GM12878 (cell line): ENCODE results near the gene SYPL2. TPM values are rescaled to one million over a fixed set of nuclear protein-coding genes. Genes with fewer than 3 reads are reported as not detected.

Source experiments
- ATAC-seq: fragments of 200-7000 bp; cut with Tn5 transposase; 3 replicates; pipeline ENCODE4 v1.9.1; 2020; ENCODE audit warnings: mild to moderate bottlenecking, moderate library complexity
- BruUV-seq: library from RNA; stranded (reverse); fragments of 400-500 nt; replicated peaks from 2 replicates; lab custom pipeline; 2021; lab: Mats Ljungman, UMichigan
- CTCF ChIA-PET: fragments of 300-600 bp; sonication (Branson Sonifier 250); formaldehyde crosslinking; extraction: SDS; loops from one replicate; lab custom pipeline; 2021; ENCODE audit warnings: inconsistent platforms; lab: Yijun Ruan, JAX
- POLR2A ChIA-PET: fragments of 350-600 bp; formaldehyde crosslinking; extraction: SDS; loops from one replicate; lab custom pipeline; 2021; ENCODE audit warnings: inconsistent platforms; lab: Charles Lee
- RAD21 ChIA-PET: fragments of 300-600 bp; sonication (Branson Sonifier 250); formaldehyde crosslinking; loops from one replicate; lab custom pipeline; 2023; ENCODE audit warnings: antibody characterized with exemption; ENCODE audit not compliant: unreplicated experiment; lab: Charles Lee
- SMC1A ChIA-PET: fragments of 300-600 bp; sonication (Branson Sonifier 250); formaldehyde crosslinking; loops from one replicate; lab custom pipeline; 2023; ENCODE audit not compliant: unreplicated experiment, uncharacterized antibody; lab: Charles Lee
- DNase-seq: peaks from one replicate; pipeline ENCODE4 v3.0.0-alpha.2; 2011; ENCODE audit warnings: low read depth, low spot score
- FAIRE-seq: peaks from 3 replicates; lab custom pipeline; 2011; peaks lifted over from hg19 to GRCh38; lab: Jason Lieb, UNC
- H2AFZ ChIP-seq: 2 replicates; pipeline ENCODE4 v1.6.0; 2011; ENCODE audit warnings: low read depth, low read length, control low read depth; ENCODE audit not compliant: control insufficient read depth
- H3K27ac ChIP-seq: 2 replicates; pipeline ENCODE4 v1.5.1; 2011; ENCODE audit warnings: control low read depth; ENCODE audit not compliant: control insufficient read depth, insufficient read depth
- H3K27me3 ChIP-seq, 2 experiments: replicated peaks in 1 of 2; 2 replicates each; pipeline versions ENCODE4 v1.6.0 to v1.6.1; 2011; ENCODE audit warnings: low read length in 1 of 2; ENCODE audit not compliant: control insufficient read depth in 2 of 2, insufficient read depth in 2 of 2
- H3K36me3 ChIP-seq, 2 experiments: 2 replicates each; pipeline ENCODE4 v1.5.1; 2011; ENCODE audit warnings: low read length in 1 of 2; ENCODE audit not compliant: control insufficient read depth in 2 of 2, insufficient read depth in 2 of 2
- H3K4me1 ChIP-seq: 2 replicates; pipeline ENCODE4 v1.6.1; 2011; ENCODE audit warnings: mild to moderate bottlenecking, low read length, moderate library complexity, mixed read lengths; ENCODE audit not compliant: control insufficient read depth, insufficient read depth
- H3K4me2 ChIP-seq: 2 replicates; pipeline ENCODE4 v1.6.0; 2011; ENCODE audit warnings: control low read depth; ENCODE audit not compliant: control insufficient read depth, insufficient read depth
- H3K4me3 ChIP-seq: fragments of 200-600 bp; sonication (generic); 2 replicates; pipeline ENCODE4 v1.5.1; 2016
- H3K79me2 ChIP-seq: 2 replicates; pipeline ENCODE4 v1.6.0; 2011; ENCODE audit warnings: low read length; ENCODE audit not compliant: control insufficient read depth, insufficient read depth
- H3K9ac ChIP-seq: 2 replicates; pipeline ENCODE4 v1.8.0; 2011; ENCODE audit warnings: low read length, control low read depth, mixed read lengths; ENCODE audit not compliant: control insufficient read depth, insufficient read depth
- H3K9me3 ChIP-seq: replicated peaks from 3 replicates; pipeline ENCODE4 v1.5.1; 2011; ENCODE audit warnings: mild to moderate bottlenecking, low read length; ENCODE audit not compliant: control insufficient read depth, insufficient read depth
- H4K20me1 ChIP-seq: 2 replicates; pipeline ENCODE4 v1.6.0; 2011; ENCODE audit not compliant: control insufficient read depth, insufficient read depth
- BHLHE40 ChIP-seq, 2 experiments: fragments of 450-650 bp in 1 of 2; IDR thresholded peaks; 2 replicates each; pipeline ENCODE4 v1.6.1; 2011 to 2017; ENCODE audit warnings: low read depth in 2 of 2, borderline replicate concordance in 1 of 2, improper control_type of control experiment in 1 of 2, low read length in 1 of 2, mild to moderate bottlenecking in 1 of 2
- EP300 ChIP-seq, 2 experiments: fragments of 150-350 bp in 1 of 2; IDR thresholded peaks; 2 replicates each; pipeline ENCODE4 v1.6.1; 2011 to 2012; ENCODE audit warnings: low read depth in 2 of 2, low read length in 2 of 2, borderline replicate concordance in 1 of 2, improper control_type of control experiment in 1 of 2, inconsistent platforms in 1 of 2; ENCODE audit not compliant: control insufficient read depth in 1 of 2
- HDAC6 ChIP-seq: fragments of 200-600 bp; sonication (generic); IDR thresholded peaks from one replicate; pipeline ENCODE4 v1.8.0; 2017; ENCODE audit warnings: antibody characterized with exemption; ENCODE audit not compliant: unreplicated experiment
- NRF1 ChIP-seq: conservative IDR thresholded peaks from 2 replicates; pipeline ENCODE4 v1.6.1; 2011; ENCODE audit warnings: mild to moderate bottlenecking, low read depth, low read length, improper control_type of control experiment
- ZBTB33 ChIP-seq: fragments of 450-650 bp; IDR thresholded peaks from 2 replicates; pipeline ENCODE4 v1.6.1; 2017; ENCODE audit warnings: mild to moderate bottlenecking
- ZNF592 ChIP-seq: fragments of 450-650 bp; IDR thresholded peaks from 2 replicates; pipeline ENCODE4 v1.6.1; 2017; ENCODE audit warnings: mild to moderate bottlenecking, moderate library complexity
- ZZZ3 ChIP-seq: IDR thresholded peaks from 2 replicates; pipeline ENCODE4 v1.6.1; 2011; ENCODE audit warnings: low read depth; ENCODE audit not compliant: control insufficient read depth, insufficient read length
- WGBS: methylation state at CpG from one replicate; pipeline ENCODE4 v1.1.6; 2016; ENCODE audit warnings: low lambda C conversion rate; ENCODE audit not compliant: insufficient replicate concordance, insufficient coverage; ENCODE audit errors: missing lambda C conversion rate; 5-methylcytosine and 5-hydroxymethylcytosine counted together
- in situ Hi-C: fragments of 300-500 bp; cut with MboI; formaldehyde crosslinking; loops from 9 replicates; pipeline ENCODE4 v1.14.3; 2018; ENCODE audit warnings: mixed read lengths
- intact Hi-C: fragments of 100-400 bp; cut with micrococcal nuclease; formaldehyde crosslinking; loops from one replicate; pipeline ENCODE4 v1.14.2; 2022; ENCODE audit not compliant: unreplicated experiment
- polyA plus RNA-seq, 11 experiments: library from polyadenylated mRNA; depleted of rRNA in 4 of 11; unstranded in 6 of 11; stranded (reverse) in 5 of 11; fragments of >200 nt; fragmentation: Nextera tagmentation in 4 of 11; fragmentation: Illumina TruSeq in 1 of 11; extraction: Ambion mirVana in 4 of 11; extraction: Trizol in 1 of 11; gene quantifications; 1 replicate in 1 of 11; 2 replicates in 10 of 11; pipeline versions ENCODE4 v1.2.1 to v1.2.3, GENCODE V29; 2011 to 2016; ENCODE audit warnings: inconsistent platforms in 2 of 11, missing spikeins in 2 of 11, low read depth in 1 of 11
- total RNA-seq, 4 experiments: library from RNA; depleted of rRNA in 3 of 4; stranded (reverse); fragments of >200 nt in 3 of 4; fragmentation: Illumina TruSeq in 1 of 4; extraction: Trizol in 1 of 4; gene quantifications; 2 replicates each; pipeline versions ENCODE4 v1.2.1 to v1.2.3, GENCODE V29; 2013 to 2021
- TF ChIP-seq, protein P1 (sequence below): IDR thresholded peaks from 2 replicates; pipeline ENCODE4 v1.6.1; 2012; ENCODE audit warnings: improper control_type of control experiment, low read depth, low read length; ENCODE audit not compliant: insufficient replicate concordance

The SYPL2 gene
- total and polyA plus RNA-seq, 10 of the 15 experiments (the other 5 are each of a cell fraction or from before 2014, with no cell fraction given), result 0.04 to 0.11 (median 0.06) TPM; not detected in 3

- TF ChIP-seq ZNF592 (no peak), ZBTB33 (no peak), NRF1 (no peak), EP300 (IDR thresholded peaks at IDR 0.05; ENCODE audit: borderline replicate concordance in 1 of 2, control insufficient read depth in 1 of 2, low read depth in 2 of 2, low read length in 2 of 2) (no peak)
Observed at GRCh38 chr1:109468903-109469302, 2.6 kb downstream of the SYPL2 start (continued).

DNA sequence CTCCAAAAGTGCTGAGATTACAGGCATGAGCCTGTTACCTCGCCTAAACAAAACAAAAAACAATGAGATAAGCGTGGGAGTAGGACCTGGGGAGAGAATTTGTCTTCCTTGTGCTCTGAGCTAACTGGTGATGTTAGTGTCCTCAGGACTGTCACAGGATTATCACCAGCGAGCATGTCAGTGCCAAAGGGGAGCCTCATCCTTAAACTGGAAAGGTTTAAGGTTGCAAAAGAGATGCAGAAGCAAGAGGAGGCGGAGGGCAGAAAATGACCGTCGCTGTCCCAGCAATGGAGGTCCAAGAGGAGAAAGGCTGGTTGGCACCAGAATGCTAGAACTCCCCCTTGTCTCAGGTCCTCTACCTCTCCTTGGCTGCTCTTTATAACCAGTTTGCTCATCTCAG is 3.9 kb downstream of the SYPL2 start:
- RAD21 ChIA-PET, result no interaction called here
- POLR2A ChIA-PET, result interaction anchor here (0.6 kb wide), 1 partner anchor 13 kb away, joined by 3 read pairs; no protein-coding TSS in a partner anchor
- Histone ChIP-seq H3K27ac (no peak overlapping the region), H3K4me1 (no peaks in the 10 kb centered on the region), H3K79me2 (no peaks in the 10 kb centered on the region), H4K20me1 (no peaks in the 10 kb centered on the region), H3K27me3 (peaks cover 2 to 4% of the 10 kb centered on the region in 2 experiments; a peak in 3 of 4 replicates), H3K9me3 (no peaks in the 10 kb centered on the region), H3K4me3 (no peak overlapping the region), H3K9ac (no peak overlapping the region), H3K36me3 (no peaks in the 10 kb centered on the region), H3K4me2 (no peak overlapping the region), H2AFZ (no peak overlapping the region)
- no TSS peak for BruUV-seq
- ATAC-seq (no peak), FAIRE-seq (no peak), DNase-seq (no peak)
- in situ Hi-C loops, result no loop called here
- SMC1A ChIA-PET, result interaction anchor here (0.9 kb wide), 1 partner anchor 16 kb away, joined by 3 read pairs; no protein-coding TSS in a partner anchor
- intact Hi-C loops, result no loop called here
- WGBS, result 5% methylated on average over 6 of the region's 6 CpGs
- CTCF ChIA-PET, result interaction anchor here (1.5 kb wide), 1 partner anchor 69 kb away, joined by 5 read pairs; no protein-coding TSS in a partner anchor
- TF ChIP-seq ZZZ3 (no peak), BHLHE40 (IDR thresholded peaks at IDR 0.05; ENCODE audit: borderline replicate concordance in 1 of 2, low read depth in 2 of 2, low read length in 1 of 2) (no peak), HDAC6 (no peak)
- TF ChIP-seq, protein P1, sequence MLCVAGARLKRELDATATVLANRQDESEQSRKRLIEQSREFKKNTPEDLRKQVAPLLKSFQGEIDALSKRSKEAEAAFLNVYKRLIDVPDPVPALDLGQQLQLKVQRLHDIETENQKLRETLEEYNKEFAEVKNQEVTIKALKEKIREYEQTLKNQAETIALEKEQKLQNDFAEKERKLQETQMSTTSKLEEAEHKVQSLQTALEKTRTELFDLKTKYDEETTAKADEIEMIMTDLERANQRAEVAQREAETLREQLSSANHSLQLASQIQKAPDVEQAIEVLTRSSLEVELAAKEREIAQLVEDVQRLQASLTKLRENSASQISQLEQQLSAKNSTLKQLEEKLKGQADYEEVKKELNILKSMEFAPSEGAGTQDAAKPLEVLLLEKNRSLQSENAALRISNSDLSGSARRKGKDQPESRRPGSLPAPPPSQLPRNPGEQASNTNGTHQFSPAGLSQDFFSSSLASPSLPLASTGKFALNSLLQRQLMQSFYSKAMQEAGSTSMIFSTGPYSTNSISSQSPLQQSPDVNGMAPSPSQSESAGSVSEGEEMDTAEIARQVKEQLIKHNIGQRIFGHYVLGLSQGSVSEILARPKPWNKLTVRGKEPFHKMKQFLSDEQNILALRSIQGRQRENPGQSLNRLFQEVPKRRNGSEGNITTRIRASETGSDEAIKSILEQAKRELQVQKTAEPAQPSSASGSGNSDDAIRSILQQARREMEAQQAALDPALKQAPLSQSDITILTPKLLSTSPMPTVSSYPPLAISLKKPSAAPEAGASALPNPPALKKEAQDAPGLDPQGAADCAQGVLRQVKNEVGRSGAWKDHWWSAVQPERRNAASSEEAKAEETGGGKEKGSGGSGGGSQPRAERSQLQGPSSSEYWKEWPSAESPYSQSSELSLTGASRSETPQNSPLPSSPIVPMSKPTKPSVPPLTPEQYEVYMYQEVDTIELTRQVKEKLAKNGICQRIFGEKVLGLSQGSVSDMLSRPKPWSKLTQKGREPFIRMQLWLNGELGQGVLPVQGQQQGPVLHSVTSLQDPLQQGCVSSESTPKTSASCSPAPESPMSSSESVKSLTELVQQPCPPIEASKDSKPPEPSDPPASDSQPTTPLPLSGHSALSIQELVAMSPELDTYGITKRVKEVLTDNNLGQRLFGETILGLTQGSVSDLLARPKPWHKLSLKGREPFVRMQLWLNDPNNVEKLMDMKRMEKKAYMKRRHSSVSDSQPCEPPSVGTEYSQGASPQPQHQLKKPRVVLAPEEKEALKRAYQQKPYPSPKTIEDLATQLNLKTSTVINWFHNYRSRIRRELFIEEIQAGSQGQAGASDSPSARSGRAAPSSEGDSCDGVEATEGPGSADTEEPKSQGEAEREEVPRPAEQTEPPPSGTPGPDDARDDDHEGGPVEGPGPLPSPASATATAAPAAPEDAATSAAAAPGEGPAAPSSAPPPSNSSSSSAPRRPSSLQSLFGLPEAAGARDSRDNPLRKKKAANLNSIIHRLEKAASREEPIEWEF, result no peak
